HAP-1 (cell line): ENCODE data around the gene CD84.
"Not testable (repeated sequence)": the region's sequence is repeated elsewhere in the genome, so short reads cannot be mapped to it uniquely, and the experiment has no call there.

Experiments used
- DNase-seq, 2 experiments: peaks; one replicate each; pipeline ENCODE4 v3.0.0-alpha.2; 2016 to 2020; ENCODE audit warnings: low spot score in 2 of 2
- H3K27me3 ChIP-seq: fragments of 250-450 bp; sonication (Bioruptor Pico); 2 replicates; pipeline ENCODE4 v1.5.1; 2020; ENCODE audit warnings: low read depth, mild to moderate bottlenecking, moderate library complexity
- H3K36me3 ChIP-seq: fragments of 250-450 bp; sonication (Bioruptor Pico); replicated peaks from 2 replicates; pipeline ENCODE4 v1.5.1; 2020; ENCODE audit warnings: mild to moderate bottlenecking
- H3K4me1 ChIP-seq: fragments of 250-450 bp; sonication (Bioruptor Pico); 2 replicates; pipeline ENCODE4 v1.5.1; 2020; ENCODE audit warnings: mild to moderate bottlenecking
- H3K4me3 ChIP-seq: fragments of 250-450 bp; sonication (Bioruptor Pico); 2 replicates; pipeline ENCODE4 v1.5.1; 2020; ENCODE audit warnings: mild to moderate bottlenecking, moderate library complexity
- H3K9me3 ChIP-seq: fragments of 250-450 bp; sonication (Bioruptor Pico); 2 replicates; pipeline ENCODE4 v1.5.1; 2020; ENCODE audit warnings: mild to moderate bottlenecking, moderate library complexity
- in situ Hi-C: fragments of 300-500 bp; cut with MboI; formaldehyde crosslinking; loops from 3 replicates; pipeline ENCODE4 v1.14.3; 2020; ENCODE audit warnings: low sequenced_read_pairs, inconsistent platforms, mixed read lengths

CD84 gene

DNA sequence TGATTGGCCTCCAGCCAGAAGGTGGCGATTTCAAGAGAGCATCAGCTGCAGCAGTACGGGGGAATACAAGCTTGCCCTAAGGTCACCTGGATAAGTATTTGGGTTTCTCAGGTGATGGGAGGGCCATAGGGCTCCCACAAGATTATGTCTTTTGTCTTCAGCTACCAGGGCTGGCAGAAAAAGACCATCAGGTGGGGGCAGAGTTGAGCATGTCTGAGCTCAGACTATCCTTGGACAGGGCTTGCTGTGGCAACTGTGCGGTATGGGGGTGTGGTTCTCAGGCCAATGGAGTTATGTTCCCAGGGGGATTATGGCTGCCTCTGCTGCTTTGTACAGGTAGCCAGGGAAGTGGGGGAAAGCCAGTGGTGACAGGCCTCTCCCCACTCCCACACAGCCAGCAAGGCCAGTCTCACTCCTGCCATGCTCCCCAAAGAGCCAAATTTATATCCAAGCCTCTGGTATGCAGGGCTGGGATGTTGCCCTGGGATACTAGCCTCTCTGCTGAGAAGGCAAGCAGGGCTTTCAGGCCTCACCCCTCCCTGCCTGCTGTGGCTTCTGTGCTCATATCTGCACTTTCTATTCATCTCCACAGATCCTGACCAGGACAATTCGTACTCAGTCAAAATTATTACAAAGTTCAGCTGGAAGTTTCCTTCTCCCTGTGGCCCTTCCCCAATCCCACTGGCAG lies 26.6 kb upstream of the CD84 start:
- in situ Hi-C loops = no loop called here

GRCh38 chr1:160605205-160605604 lies 25.9 kb upstream of the CD84 start:
- in situ Hi-C loops = no loop called here
- no peaks in the 10 kb centered on the region for H3K4me1 ChIP-seq
- no peaks in the 10 kb centered on the region for H3K36me3 ChIP-seq
- H3K9me3 ChIP-seq = no peaks in the 10 kb centered on the region
- no peak for DNase-seq
- H3K27me3 ChIP-seq = peaks cover 3% of the 10 kb centered on the region; the same call in 1 of the 2 replicates
- no peak overlapping the region for H3K4me3 ChIP-seq

More for the DNA sequence above, 26.6 kb upstream of the CD84 start:
- no peaks in the 10 kb centered on the region for H3K9me3 ChIP-seq
- DNase-seq = no peak
- no peaks in the 10 kb centered on the region for H3K36me3 ChIP-seq
- no peaks in the 10 kb centered on the region for H3K4me1 ChIP-seq
- H3K4me3 ChIP-seq = no peak overlapping the region
- H3K27me3 ChIP-seq = peaks cover 3% of the 10 kb centered on the region; the same call in 1 of the 2 replicates

DNA sequence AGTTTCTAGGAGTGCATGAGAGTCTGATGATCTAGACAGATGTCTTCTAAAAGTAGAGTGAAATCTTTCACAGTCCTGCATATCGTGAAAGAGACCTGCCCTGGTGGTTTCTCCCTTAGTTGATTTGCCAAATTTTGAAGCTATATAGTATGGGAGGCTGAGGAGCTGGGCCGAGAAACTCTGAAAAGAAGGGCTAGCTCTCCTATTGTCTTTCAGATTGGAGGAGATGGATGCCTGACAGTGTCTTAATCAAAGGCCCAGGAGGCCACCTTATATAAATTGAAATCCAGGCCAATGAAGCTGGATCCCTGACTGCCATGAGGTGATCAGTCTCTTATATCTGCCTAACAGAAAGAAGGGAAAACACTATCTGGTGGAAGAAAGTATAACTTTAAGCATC lies 18.4 kb upstream of the CD84 start:
- no peak overlapping the region for H3K4me3 ChIP-seq
- in situ Hi-C loops = no loop called here
- no peaks in the 10 kb centered on the region for H3K9me3 ChIP-seq
- no peaks in the 10 kb centered on the region for H3K36me3 ChIP-seq
- no peak for DNase-seq
- no peaks in the 10 kb centered on the region for H3K4me1 ChIP-seq
- H3K27me3 ChIP-seq = no peaks in the 10 kb centered on the region

GRCh38 chr1:160597051-160597450 lies 17.8 kb upstream of the CD84 start:
- no peak for DNase-seq
- Histone ChIP-seq H3K36me3 (no peaks in the 10 kb centered on the region), H3K4me1 (no peaks in the 10 kb centered on the region), H3K9me3 (no peaks in the 10 kb centered on the region), H3K4me3 (no peak overlapping the region), H3K27me3 (no peaks in the 10 kb centered on the region)
- in situ Hi-C loops = no loop called here

DNA sequence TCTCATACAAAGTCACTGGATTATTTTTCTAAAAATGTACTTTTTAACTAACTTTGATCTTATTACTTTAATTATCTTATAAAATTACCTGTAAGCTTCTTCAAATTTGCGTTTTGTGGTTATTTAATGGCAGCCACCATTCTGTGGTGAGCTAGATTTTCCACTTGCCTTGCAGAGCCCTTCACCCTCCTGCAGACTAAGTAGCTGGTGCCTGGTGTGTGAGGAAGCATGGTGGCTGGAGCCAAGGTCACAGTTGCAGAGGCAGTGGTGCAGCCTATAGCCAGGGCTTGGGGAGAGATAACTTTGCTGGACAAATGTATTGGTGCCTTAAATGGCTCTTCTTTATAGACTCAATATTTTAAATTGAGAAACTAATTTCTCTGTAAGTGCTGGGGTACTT lies 11.2 kb upstream of the CD84 start:
- no peak for DNase-seq
- no peaks in the 10 kb centered on the region for H3K27me3 ChIP-seq
- in situ Hi-C loops = no loop called here
- no peaks in the 10 kb centered on the region for H3K4me1 ChIP-seq
- no peaks in the 10 kb centered on the region for H3K36me3 ChIP-seq
- H3K9me3 ChIP-seq = no peaks in the 10 kb centered on the region
- no peak overlapping the region for H3K4me3 ChIP-seq

- Histone ChIP-seq H3K4me1 (no peaks in the 10 kb centered on the region), H3K4me3 (no peak overlapping the region), H3K27me3 (no peaks in the 10 kb centered on the region), H3K36me3 (no peaks in the 10 kb centered on the region), H3K9me3 (no peaks in the 10 kb centered on the region)
- no peak for DNase-seq
- in situ Hi-C loops = no loop called here
Measured at GRCh38 chr1:160588468-160588867, 9.2 kb upstream of the CD84 start.

GRCh38 chr1:160584784-160585183 lies 5.5 kb upstream of the CD84 start:
- no peak for DNase-seq
- Histone ChIP-seq H3K4me3 (no peak overlapping the region), H3K9me3 (no peaks in the 10 kb centered on the region; the same call in 1 of the 2 replicates), H3K4me1 (no peaks in the 10 kb centered on the region), H3K36me3 (no peaks in the 10 kb centered on the region), H3K27me3 (no peaks in the 10 kb centered on the region)
- in situ Hi-C loops = no loop called here

GRCh38 chr1:160582976-160583375 lies 3.7 kb upstream of the CD84 start:
- H3K4me1 ChIP-seq, H3K4me3 ChIP-seq, H3K9me3 ChIP-seq, DNase-seq, in situ Hi-C loops, H3K27me3 ChIP-seq, H3K36me3 ChIP-seq: not testable (repeated sequence)

- Histone ChIP-seq H3K4me3 (no peak overlapping the region), H3K4me1 (peaks cover 3% of the 10 kb centered on the region; the same call in 1 of the 2 replicates), H3K36me3 (no peaks in the 10 kb centered on the region), H3K9me3 (no peaks in the 10 kb centered on the region; the same call in 1 of the 2 replicates), H3K27me3 (peaks cover 3% of the 10 kb centered on the region; the same call in 1 of the 2 replicates)
- no peak for DNase-seq
- in situ Hi-C loops = no loop called here
Measured at GRCh38 chr1:160581961-160582360, 2.7 kb upstream of the CD84 start.

DNA sequence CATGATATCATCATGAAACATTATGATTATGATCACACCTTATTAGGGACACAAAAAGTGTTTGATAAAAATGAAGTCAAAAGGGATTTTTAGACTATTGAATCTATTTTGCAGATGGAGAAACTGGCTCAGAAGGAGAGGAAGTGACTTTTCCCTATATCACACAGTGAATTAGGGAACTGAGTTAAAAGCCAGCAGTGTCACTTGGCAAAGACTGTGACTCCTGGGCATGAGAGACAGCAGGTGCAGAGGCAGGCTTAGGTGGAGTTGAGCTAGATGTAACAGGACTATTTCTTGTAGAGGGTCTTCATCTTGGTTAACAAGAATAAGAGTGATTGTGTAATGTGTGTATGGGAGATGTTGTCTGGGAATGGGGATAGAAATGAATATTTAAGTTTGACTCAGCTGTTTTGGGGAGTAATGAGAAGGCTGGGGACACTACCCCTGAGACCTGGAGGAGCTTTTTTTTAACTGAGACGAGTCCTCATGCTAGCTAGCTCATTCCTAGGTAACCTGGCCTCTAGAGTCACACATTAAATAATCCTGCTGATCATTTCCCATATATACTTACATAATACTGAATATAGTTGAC lies 1.0 kb upstream of the CD84 start:
- Histone ChIP-seq H3K9me3 (no peaks in the 10 kb centered on the region; the same call in 1 of the 2 replicates), H3K4me3 (no peak overlapping the region), H3K4me1 (peaks cover 3% of the 10 kb centered on the region; the same call in 1 of the 2 replicates), H3K36me3 (no peaks in the 10 kb centered on the region), H3K27me3 (peaks cover 3% of the 10 kb centered on the region; the same call in 1 of the 2 replicates)
- DNase-seq = no peak
- in situ Hi-C loops = no loop called here

- H3K4me1 ChIP-seq = peaks cover 3% of the 10 kb centered on the region; the same call in 1 of the 2 replicates
- DNase-seq = no peak
- H3K4me3 ChIP-seq = no peak overlapping the region
- H3K27me3 ChIP-seq = peaks cover 3% of the 10 kb centered on the region; the same call in 1 of the 2 replicates
- H3K36me3 ChIP-seq = no peaks in the 10 kb centered on the region
- in situ Hi-C loops = no loop called here
- no peaks in the 10 kb centered on the region; the same call in 1 of the 2 replicates for H3K9me3 ChIP-seq
Measured at GRCh38 chr1:160578525-160579191, 638 bp downstream of the CD84 start.

GRCh38 chr1:160578175-160578524 lies 1.1 kb downstream of the CD84 start:
- Histone ChIP-seq H3K36me3 (no peaks in the 10 kb centered on the region), H3K27me3 (peaks cover 3% of the 10 kb centered on the region; the same call in 1 of the 2 replicates), H3K4me1 (peaks cover 3% of the 10 kb centered on the region; the same call in 1 of the 2 replicates), H3K9me3 (no peaks in the 10 kb centered on the region; the same call in 1 of the 2 replicates), H3K4me3 (no peak overlapping the region)
- no peak for DNase-seq
- in situ Hi-C loops = no loop called here

DNA sequence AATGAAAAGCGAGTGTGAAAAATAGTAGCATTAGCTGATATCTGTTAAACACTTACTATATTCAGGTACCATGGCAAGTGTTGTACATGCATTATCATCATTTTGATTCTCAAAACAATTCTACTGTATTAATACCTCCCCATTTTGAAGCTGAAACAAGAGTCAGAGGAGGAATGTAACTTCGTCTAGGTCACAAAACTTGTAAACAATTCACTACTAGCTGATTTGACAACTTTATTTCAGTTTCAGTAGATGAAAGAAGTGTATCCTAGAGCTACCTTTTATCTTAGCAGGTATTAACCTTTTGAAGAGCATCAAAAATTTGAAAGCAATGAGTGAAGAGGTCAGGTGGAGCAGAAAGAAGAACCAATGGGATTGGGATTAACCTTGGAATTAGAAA lies 1.6 kb downstream of the CD84 start:
- DNase-seq = no peak
- Histone ChIP-seq H3K9me3 (no peaks in the 10 kb centered on the region), H3K4me3 (no peak overlapping the region), H3K27me3 (peaks cover 3% of the 10 kb centered on the region; the same call in 1 of the 2 replicates), H3K36me3 (no peaks in the 10 kb centered on the region), H3K4me1 (peaks cover 3% of the 10 kb centered on the region; the same call in 1 of the 2 replicates)
- in situ Hi-C loops = no loop called here

- Histone ChIP-seq H3K4me1 (peaks cover 3% of the 10 kb centered on the region; the same call in 1 of the 2 replicates), H3K36me3 (no peaks in the 10 kb centered on the region), H3K9me3 (no peaks in the 10 kb centered on the region), H3K4me3 (no peak overlapping the region), H3K27me3 (peaks cover 3% of the 10 kb centered on the region; the same call in 1 of the 2 replicates)
- DNase-seq = no peak
- in situ Hi-C loops = no loop called here
Measured at GRCh38 chr1:160576884-160577283, 2.4 kb downstream of the CD84 start.
